Cardiac muscle cell (in vitro differentiated cells and primary cell): ENCODE data around the gene HSPB7. TPM values are rescaled to one million over a fixed set of nuclear protein-coding genes. Genes with fewer than 3 reads are reported as not detected.
"Not testable (repeated sequence)": the region's sequence is repeated elsewhere in the genome, so short reads cannot be mapped to it uniquely, and the experiment has no call there.

ENCODE experiments used
- DNase-seq, 2 donors: peaks; one replicate each; pipeline versions ENCODE4 v3.0.0 to v3.0.0-alpha.2; 2010 to 2017; ENCODE audit warnings: low read depth in 1 of 2, low spot score in 1 of 2
- H3K27ac ChIP-seq: fragments of 200-600 bp; sonication (generic); 2 replicates; pipeline ENCODE4 v1.5.1; 2016
- H3K27me3 ChIP-seq: fragments of 200-600 bp; sonication (generic); 2 replicates; pipeline ENCODE4 v1.6.0; 2016; ENCODE audit warnings: control low read depth
- H3K36me3 ChIP-seq: fragments of 200-600 bp; sonication (generic); 2 replicates; pipeline ENCODE4 v1.5.1; 2016; ENCODE audit warnings: control low read depth
- H3K4me1 ChIP-seq: fragments of 200-600 bp; sonication (generic); 2 replicates; pipeline ENCODE4 v1.8.1; 2017; ENCODE audit warnings: low read depth, mild to moderate bottlenecking, mixed run types
- H3K4me3 ChIP-seq: fragments of 200-600 bp; sonication (generic); 2 replicates; pipeline ENCODE4 v1.5.1; 2016; ENCODE audit warnings: mild to moderate bottlenecking
- H3K9me3 ChIP-seq: fragments of 200-600 bp; sonication (generic); 2 replicates; pipeline ENCODE4 v1.5.1; 2017; ENCODE audit warnings: low read depth, mild to moderate bottlenecking, control low read depth
- polyA plus RNA-seq: library from polyadenylated mRNA; unstranded; fragments of >200 nt; fragmentation: Nextera tagmentation; extraction: Ambion mirVana; gene quantifications from 2 replicates; pipeline ENCODE4 v1.2.1, GENCODE V29; 2016
- total RNA-seq: library from RNA; depleted of rRNA; stranded (reverse); fragments of >200 nt; gene quantifications from 2 replicates; pipeline ENCODE4 v1.2.3, GENCODE V29; 2016
- TF ChIP-seq, protein P1 (sequence below): IDR thresholded peaks from 2 replicates; pipeline ENCODE4 v1.5.1; 2012; ENCODE audit warnings: low read depth, mild to moderate bottlenecking, low read length

Gene HSPB7
- total and polyA plus RNA-seq, 2 experiments from 2014 or later: 509 to 2,165 TPM

GRCh38 chr1:16043521-16043920 lies 25.7 kb upstream of the HSPB7 start, which contains the start of gene CLCNKB:
TSS of gene CLCNKB (plus strand) at chr1:16043782. CDS start at chr1:16044493, 711 bp downstream.
- TF ChIP-seq, protein P1, sequence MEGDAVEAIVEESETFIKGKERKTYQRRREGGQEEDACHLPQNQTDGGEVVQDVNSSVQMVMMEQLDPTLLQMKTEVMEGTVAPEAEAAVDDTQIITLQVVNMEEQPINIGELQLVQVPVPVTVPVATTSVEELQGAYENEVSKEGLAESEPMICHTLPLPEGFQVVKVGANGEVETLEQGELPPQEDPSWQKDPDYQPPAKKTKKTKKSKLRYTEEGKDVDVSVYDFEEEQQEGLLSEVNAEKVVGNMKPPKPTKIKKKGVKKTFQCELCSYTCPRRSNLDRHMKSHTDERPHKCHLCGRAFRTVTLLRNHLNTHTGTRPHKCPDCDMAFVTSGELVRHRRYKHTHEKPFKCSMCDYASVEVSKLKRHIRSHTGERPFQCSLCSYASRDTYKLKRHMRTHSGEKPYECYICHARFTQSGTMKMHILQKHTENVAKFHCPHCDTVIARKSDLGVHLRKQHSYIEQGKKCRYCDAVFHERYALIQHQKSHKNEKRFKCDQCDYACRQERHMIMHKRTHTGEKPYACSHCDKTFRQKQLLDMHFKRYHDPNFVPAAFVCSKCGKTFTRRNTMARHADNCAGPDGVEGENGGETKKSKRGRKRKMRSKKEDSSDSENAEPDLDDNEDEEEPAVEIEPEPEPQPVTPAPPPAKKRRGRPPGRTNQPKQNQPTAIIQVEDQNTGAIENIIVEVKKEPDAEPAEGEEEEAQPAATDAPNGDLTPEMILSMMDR: no peak
- no peaks in the 10 kb centered on the region for H3K4me1 ChIP-seq
- no peaks in the 10 kb centered on the region for H3K36me3 ChIP-seq
- no peak within 1 kb of the TSS for H3K27ac ChIP-seq
- H3K9me3 ChIP-seq: no peaks in the 10 kb centered on the region
- H3K4me3 ChIP-seq: no peak within 1 kb of the TSS
- no peaks in the 10 kb centered on the region for H3K27me3 ChIP-seq
- no peak for DNase-seq

- H3K4me1 ChIP-seq, H3K27ac ChIP-seq, H3K9me3 ChIP-seq, H3K36me3 ChIP-seq, H3K4me3 ChIP-seq, DNase-seq, H3K27me3 ChIP-seq: not testable (repeated sequence)
Observed at GRCh38 chr1:16042654-16043053, 24.8 kb upstream of the HSPB7 start.

DNA sequence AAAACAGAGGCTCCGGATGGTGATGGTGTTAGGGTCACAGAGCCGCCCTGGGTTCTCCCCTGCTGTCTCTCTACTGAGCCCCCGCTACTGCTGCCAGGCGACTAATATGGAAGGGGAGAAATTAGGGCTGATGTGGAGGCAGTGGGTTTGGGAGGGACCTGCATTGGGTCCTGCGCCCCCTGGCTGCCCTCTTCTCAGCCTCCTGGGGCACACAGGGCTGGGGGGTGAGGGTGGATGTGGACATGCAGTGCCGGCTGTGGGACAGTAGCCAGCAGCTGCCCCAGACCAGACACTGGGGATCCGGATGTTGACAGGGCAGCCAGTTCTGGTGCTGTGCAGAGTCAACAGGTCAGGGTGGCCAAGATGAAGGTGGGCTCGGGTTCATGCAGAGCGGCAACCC lies 24.3 kb upstream of the HSPB7 start:
- H3K4me3 ChIP-seq: no peak overlapping the region
- no peak for DNase-seq
- no peaks in the 10 kb centered on the region for H3K9me3 ChIP-seq
- TF ChIP-seq, protein P1: peak; percentile 20
- no peak overlapping the region for H3K27ac ChIP-seq
- H3K36me3 ChIP-seq: no peaks in the 10 kb centered on the region
- no peaks in the 10 kb centered on the region for H3K27me3 ChIP-seq
- H3K4me1 ChIP-seq: no peaks in the 10 kb centered on the region

GRCh38 chr1:16041200-16041599 lies 23.4 kb upstream of the HSPB7 start:
- H3K27me3 ChIP-seq: no peaks in the 10 kb centered on the region
- TF ChIP-seq, protein P1: no peak
- H3K9me3 ChIP-seq: no peaks in the 10 kb centered on the region
- no peaks in the 10 kb centered on the region for H3K4me1 ChIP-seq
- H3K27ac ChIP-seq: no peak overlapping the region
- H3K4me3 ChIP-seq: no peak overlapping the region
- no peak for DNase-seq
- H3K36me3 ChIP-seq: no peaks in the 10 kb centered on the region

GRCh38 chr1:16039871-16040270 lies 22.0 kb upstream of the HSPB7 start:
- H3K27me3 ChIP-seq, H3K9me3 ChIP-seq, H3K27ac ChIP-seq, H3K4me1 ChIP-seq, H3K36me3 ChIP-seq, H3K4me3 ChIP-seq, DNase-seq: not testable (repeated sequence)

DNA sequence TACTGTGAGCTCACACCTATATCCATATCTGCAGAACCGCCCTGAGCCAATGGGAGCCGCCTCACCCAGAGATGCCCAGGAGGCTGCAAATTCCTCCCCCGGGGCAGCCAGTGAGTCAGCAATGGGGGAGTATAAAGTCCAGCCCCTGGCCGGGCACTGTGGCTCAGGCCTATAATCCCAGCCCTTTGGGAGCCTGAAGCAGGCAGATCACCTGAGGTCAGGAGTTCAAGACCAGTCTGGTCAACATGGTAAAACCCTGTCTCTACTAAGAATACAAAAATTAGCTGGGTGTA lies 20.7 kb upstream of the HSPB7 start:
- H3K27ac ChIP-seq: no peak overlapping the region
- TF ChIP-seq, protein P1: no peak
- no peaks in the 10 kb centered on the region for H3K4me1 ChIP-seq
- H3K36me3 ChIP-seq: no peaks in the 10 kb centered on the region
- H3K4me3 ChIP-seq: no peak overlapping the region
- no peaks in the 10 kb centered on the region for H3K27me3 ChIP-seq
- no peak for DNase-seq
- H3K9me3 ChIP-seq: no peaks in the 10 kb centered on the region

DNA sequence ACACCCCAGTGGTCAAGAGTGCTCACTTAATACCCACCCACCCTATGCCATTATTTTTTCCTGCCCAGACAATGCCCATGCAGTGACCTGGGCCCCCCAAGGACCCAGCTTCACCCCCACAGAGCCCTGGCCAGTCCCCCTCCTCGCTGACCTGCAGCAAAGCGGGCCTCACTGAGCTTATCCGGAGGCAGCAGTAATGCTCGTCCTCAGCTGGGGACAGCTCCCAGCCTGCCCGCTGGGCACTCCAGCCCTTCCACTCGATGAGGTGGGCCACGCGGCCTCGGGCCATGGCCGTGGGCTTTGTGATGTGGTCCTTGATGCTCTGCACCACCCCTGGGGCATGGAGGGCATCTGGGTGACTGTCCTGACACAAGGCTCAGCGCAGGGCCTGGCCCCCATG lies 18.6 kb upstream of the HSPB7 start:
- H3K4me1 ChIP-seq, H3K4me3 ChIP-seq, DNase-seq, H3K9me3 ChIP-seq, H3K27ac ChIP-seq, H3K36me3 ChIP-seq, H3K27me3 ChIP-seq: not testable (repeated sequence)

DNA sequence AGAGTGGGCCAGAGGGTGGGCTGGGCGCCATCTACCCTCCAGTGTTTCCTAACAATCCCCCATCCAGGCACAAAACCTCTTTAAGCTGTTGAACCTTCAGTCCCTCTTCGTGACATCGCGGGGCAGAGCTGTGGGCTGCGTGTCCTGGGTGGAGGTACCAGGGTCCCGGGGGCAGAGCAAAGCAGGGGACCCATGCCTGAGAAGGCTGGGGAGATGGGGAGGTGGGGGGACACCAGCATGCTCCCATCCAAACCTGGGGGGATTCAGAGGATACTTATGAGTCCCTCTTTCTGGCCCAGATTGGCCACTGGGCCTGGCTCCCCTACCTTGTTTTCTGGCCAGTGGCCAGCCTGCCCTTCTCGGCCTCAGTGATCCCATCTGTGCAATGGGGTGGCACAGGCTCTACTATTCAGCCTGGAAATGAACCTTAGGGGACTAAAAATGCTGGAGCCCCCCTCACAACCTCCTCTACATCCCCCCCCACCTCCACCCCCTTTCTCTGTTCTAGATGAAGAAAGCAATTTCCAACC lies 15.3 kb upstream of the HSPB7 start:
- DNase-seq, H3K36me3 ChIP-seq, H3K4me3 ChIP-seq, H3K4me1 ChIP-seq, H3K27me3 ChIP-seq, H3K9me3 ChIP-seq, H3K27ac ChIP-seq: not testable (repeated sequence)
